Sigmoid colon (tissue), 7 donors: ENCODE results near the gene TULP3. TPM values are rescaled to one million over a fixed set of nuclear protein-coding genes. Genes with fewer than 3 reads are reported as not detected.

ENCODE experiments used
- DNase-seq: peaks from one replicate; pipeline ENCODE4 v3.0.0-alpha.2; 2019
- H3K27ac ChIP-seq, 4 donors: fragments of 200-600 bp; sonication (generic); one replicate each; pipeline ENCODE4 v1.5.1; 2016 to 2019; ENCODE audit warnings: mild to moderate bottlenecking in 1 of 4
- H3K27me3 ChIP-seq, 3 donors: fragments of 200-600 bp; sonication (generic); one replicate each; pipeline ENCODE4 v1.5.1; 2019; ENCODE audit warnings: mild to moderate bottlenecking in 1 of 3
- H3K36me3 ChIP-seq, 4 donors: fragments of 200-600 bp; sonication (generic); one replicate each; pipeline ENCODE4 v1.5.1; 2016 to 2019
- H3K4me1 ChIP-seq, 4 donors: fragments of 200-600 bp; sonication (generic); one replicate each; pipeline ENCODE4 v1.5.1; 2017 to 2019
- H3K4me3 ChIP-seq, 4 donors: fragments of 200-600 bp; sonication (generic); one replicate each; pipeline ENCODE4 v1.5.1; 2017 to 2019; ENCODE audit warnings: mild to moderate bottlenecking in 2 of 4, moderate library complexity in 1 of 4
- H3K9me3 ChIP-seq, 4 donors: fragments of 200-600 bp in 3 of 4; sonication (generic) in 3 of 4; one replicate each; pipeline versions ENCODE4 v1.5.1 to v1.6.1; 2013 to 2019
- CTCF ChIP-seq, 4 experiments: fragments of 450-650 bp in 3 of 4; fragments of 200-600 bp in 1 of 4; IDR thresholded peaks; one replicate each; pipeline ENCODE4 v1.5.1; 2016 to 2019; ENCODE audit warnings: antibody characterized with exemption in 4 of 4, mild to moderate bottlenecking in 3 of 4, moderate library complexity in 2 of 4
- EP300 ChIP-seq, 4 donors: sonication (generic); formaldehyde crosslinking; IDR thresholded peaks; one replicate each; pipeline ENCODE4 v1.6.1; 2017; ENCODE audit warnings: antibody characterized with exemption in 4 of 4
- POLR2A ChIP-seq, 2 donors: fragments of 450-650 bp; IDR thresholded peaks; one replicate each; pipeline ENCODE4 v1.6.1; 2016; ENCODE audit warnings: antibody characterized with exemption in 2 of 2, mild to moderate bottlenecking in 2 of 2, moderate library complexity in 2 of 2
- POLR2AphosphoS5 ChIP-seq, 4 donors: sonication (generic); formaldehyde crosslinking; IDR thresholded peaks; one replicate each; pipeline ENCODE4 v1.6.1; 2017; ENCODE audit warnings: antibody characterized with exemption in 4 of 4
- WGBS, 2 donors: extraction: QIAGEN DNeasy Blood & Tissue Kit; methylation state at CpG; one replicate each; pipeline ENCODE4 v1.1.7; 2013; 5-methylcytosine and 5-hydroxymethylcytosine counted together
- intact Hi-C: fragments of 100-400 bp; cut with DNase I; formaldehyde crosslinking; loops from one replicate; pipeline ENCODE4 v1.15.1; 2023
- polyA plus RNA-seq, 3 donors: library from polyadenylated mRNA; stranded (reverse); fragments of 200-250 nt; gene quantifications; one replicate each; pipeline ENCODE4 v1.2.3, GENCODE V29; 2013
- total RNA-seq, 4 donors: library from RNA; depleted of rRNA; stranded (reverse); fragments of >200 nt; gene quantifications; one replicate each; pipeline ENCODE4 v1.1.0, GENCODE V29; 2016
- donor health status: healthy with polysubstance abuse.
- donor health status: Bipolar disorder and iron deficiency.
- donor health status: healthy.

TULP3 gene
- total and polyA plus RNA-seq, 7 donors = 3.0 to 32.1 (median 17.8) TPM

- no peaks in the 10 kb centered on the region for H3K27me3 ChIP-seq
- H3K27ac ChIP-seq = no peak overlapping the region
- no peak overlapping the region for H3K4me3 ChIP-seq
- DNase-seq = peak; percentile 35
- TF ChIP-seq CTCF (IDR thresholded peaks at IDR 0.05) (no peak), POLR2A (IDR thresholded peaks at IDR 0.05) (no peak), POLR2AphosphoS5 (IDR thresholded peaks at IDR 0.05) (no peak), EP300 (IDR thresholded peaks at IDR 0.05) (no peak)
- intact Hi-C loops = no loop called here
- H3K9me3 ChIP-seq = no peaks in the 10 kb centered on the region
- peaks cover 0 to 16% (median 11%) of the 10 kb centered on the region in 4 donors for H3K4me1 ChIP-seq
- 96 to 98% methylated on average over 2 of the region's 2 CpGs for WGBS, 2 donors
- H3K36me3 ChIP-seq = peaks cover 0 to 5% (median 0%) of the 10 kb centered on the region in 4 donors
Measured at GRCh38 chr12:2904260-2904659, 13.6 kb downstream of the TULP3 start.

GRCh38 chr12:2912216-2912575 is 21.5 kb downstream of the TULP3 start:
- H3K36me3 ChIP-seq = peaks cover 0 to 67% (median 12%) of the 10 kb centered on the region in 4 donors
- 96 to 97% methylated on average over 3 of the region's 3 CpGs for WGBS, 2 donors
- DNase-seq = peak; percentile 40
- no peaks in the 10 kb centered on the region for H3K4me1 ChIP-seq
- no peaks in the 10 kb centered on the region for H3K27me3 ChIP-seq
- intact Hi-C loops = no loop called here
- TF ChIP-seq EP300 (IDR thresholded peaks at IDR 0.05) (no peak), POLR2AphosphoS5 (IDR thresholded peaks at IDR 0.05) (no peak), CTCF (IDR thresholded peaks at IDR 0.05) (no peak), POLR2A (IDR thresholded peaks at IDR 0.05) (no peak)
- no peaks in the 10 kb centered on the region for H3K9me3 ChIP-seq
- H3K4me3 ChIP-seq = no peak overlapping the region
- H3K27ac ChIP-seq = no peak overlapping the region

- Histone ChIP-seq H3K36me3 (peaks cover 11 to 90% (median 36%) of the 10 kb centered on the region in 4 donors), H3K4me3 (no peak overlapping the region), H3K4me1 (no peaks in the 10 kb centered on the region), H3K27me3 (no peaks in the 10 kb centered on the region), H3K27ac (no peak overlapping the region), H3K9me3 (no peaks in the 10 kb centered on the region)
- WGBS, 2 donors = 84 to 95% methylated on average over 2 of the region's 2 CpGs
- intact Hi-C loops = no loop called here
- TF ChIP-seq POLR2AphosphoS5 (IDR thresholded peaks at IDR 0.05) (no peak), CTCF (IDR thresholded peaks at IDR 0.05) (no peak), POLR2A (IDR thresholded peaks at IDR 0.05) (no peak), EP300 (IDR thresholded peaks at IDR 0.05) (no peak)
- DNase-seq = no peak
Measured at GRCh38 chr12:2919249-2919648, 28.6 kb downstream of the TULP3 start.

GRCh38 chr12:2922329-2922728 is 31.6 kb downstream of the TULP3 start:
- H3K36me3 ChIP-seq = peaks cover 11 to 86% (median 37%) of the 10 kb centered on the region in 4 donors
- TF ChIP-seq POLR2A (IDR thresholded peaks at IDR 0.05) (no peak), POLR2AphosphoS5 (IDR thresholded peaks at IDR 0.05) (no peak), CTCF (IDR thresholded peaks at IDR 0.05) (no peak), EP300 (IDR thresholded peaks at IDR 0.05) (no peak)
- no peaks in the 10 kb centered on the region for H3K4me1 ChIP-seq
- no peak overlapping the region for H3K27ac ChIP-seq
- no peaks in the 10 kb centered on the region for H3K9me3 ChIP-seq
- no peak overlapping the region for H3K4me3 ChIP-seq
- intact Hi-C loops = no loop called here
- H3K27me3 ChIP-seq = no peaks in the 10 kb centered on the region
- DNase-seq = no peak
- 93 to 96% methylated on average over 2 of the region's 2 CpGs for WGBS, 2 donors

GRCh38 chr12:2923057-2923456 is 32.4 kb downstream of the TULP3 start:
- Histone ChIP-seq H3K36me3 (peaks cover 11 to 87% (median 38%) of the 10 kb centered on the region in 4 donors), H3K4me3 (no peak overlapping the region), H3K4me1 (no peaks in the 10 kb centered on the region), H3K9me3 (no peaks in the 10 kb centered on the region), H3K27ac (no peak overlapping the region), H3K27me3 (no peaks in the 10 kb centered on the region)
- no peak for TF ChIP-seq CTCF (IDR thresholded peaks at IDR 0.05)
- TF ChIP-seq POLR2A (IDR thresholded peaks at IDR 0.05) = no peak
- TF ChIP-seq POLR2AphosphoS5 (IDR thresholded peaks at IDR 0.05) = no peak
- TF ChIP-seq EP300 (IDR thresholded peaks at IDR 0.05) = no peak
- 98% methylated on average over 9 of the region's 9 CpGs for WGBS, 2 donors
- DNase-seq = no peak
- intact Hi-C loops = no loop called here
